Suppressor macrophage treated with lipopolysaccharide for 1 hour (primary cell): ENCODE results near the gene CLCF1.

Source experiments
- DNase-seq, 3 donors: peaks; one replicate each; pipeline ENCODE4 v3.0.0-alpha.2; 2020 to 2022

Gene CLCF1

DNA sequence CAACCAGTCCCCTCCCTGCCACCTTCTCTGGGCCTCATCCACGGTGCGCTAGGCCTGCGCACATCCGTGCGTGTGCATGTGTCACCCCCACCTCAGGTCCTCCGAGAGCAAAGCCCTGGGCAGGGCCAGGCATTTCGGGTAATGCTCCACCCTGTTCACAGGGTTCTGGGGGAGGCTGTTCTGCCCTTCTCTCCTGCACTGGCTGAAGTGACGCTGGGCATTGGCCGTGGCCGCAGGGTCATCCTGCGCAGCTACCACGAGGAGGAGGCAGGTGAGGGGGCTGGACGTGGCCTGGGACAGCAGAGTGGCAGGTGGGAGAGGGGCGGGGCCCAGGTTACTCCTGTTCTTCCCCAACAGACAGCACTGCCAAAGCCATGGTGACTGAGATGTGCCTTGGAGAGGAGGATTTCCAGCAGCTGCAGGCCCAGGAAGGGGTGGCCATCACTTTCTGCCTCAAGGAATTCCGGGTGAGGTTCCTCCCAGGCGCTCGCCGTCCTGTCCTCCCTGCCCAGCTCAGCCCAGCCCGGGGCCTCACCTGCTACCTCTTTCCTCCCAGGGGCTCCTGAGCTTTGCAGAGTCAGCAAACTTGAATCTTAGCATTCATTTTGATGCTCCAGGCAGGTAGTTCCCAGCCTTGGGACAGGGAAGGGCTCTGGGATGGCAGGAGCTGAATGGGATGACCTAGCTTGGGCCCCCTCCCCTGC, 22.3 kb upstream of the CLCF1 start:
- no peak for DNase-seq

DNA sequence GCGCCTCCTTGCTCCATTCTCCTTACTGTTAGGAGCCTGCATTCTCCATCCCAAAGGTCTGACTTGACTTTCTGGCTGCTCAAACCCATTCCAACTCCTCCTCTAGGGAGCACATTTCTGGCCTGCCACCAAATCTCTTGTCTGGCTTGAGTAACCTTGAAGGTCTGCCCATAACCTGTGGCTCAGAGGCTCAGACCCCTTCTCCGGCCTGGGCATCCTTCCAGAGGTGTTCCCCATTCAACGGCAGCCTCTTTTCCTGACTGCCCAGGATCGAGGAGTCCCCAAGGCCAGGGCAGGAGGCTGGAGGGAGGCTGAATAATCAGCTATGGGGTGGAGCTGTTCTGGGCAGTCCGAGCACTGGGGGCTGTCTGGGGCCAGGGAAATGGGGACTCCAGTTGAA, 20.6 kb upstream of the CLCF1 start:
- no peak for DNase-seq

DNA sequence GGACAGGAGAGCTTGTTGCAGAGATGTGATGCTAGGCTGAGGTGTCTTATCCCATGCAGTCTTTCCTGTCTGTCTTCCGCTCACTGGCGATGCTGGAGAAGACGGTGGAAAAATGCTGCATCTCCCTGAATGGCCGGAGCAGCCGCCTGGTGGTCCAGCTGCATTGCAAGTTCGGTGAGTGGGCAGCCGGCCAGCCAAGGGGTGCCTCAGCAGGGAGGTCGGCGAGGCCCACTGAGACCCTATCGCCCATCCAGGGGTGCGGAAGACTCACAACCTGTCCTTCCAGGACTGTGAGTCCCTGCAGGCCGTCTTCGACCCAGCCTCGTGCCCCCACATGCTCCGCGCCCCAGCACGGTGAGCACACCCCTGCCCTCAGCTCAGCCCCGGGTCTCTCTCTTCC, 20.0 kb upstream of the CLCF1 start:
- no peak for DNase-seq

DNA sequence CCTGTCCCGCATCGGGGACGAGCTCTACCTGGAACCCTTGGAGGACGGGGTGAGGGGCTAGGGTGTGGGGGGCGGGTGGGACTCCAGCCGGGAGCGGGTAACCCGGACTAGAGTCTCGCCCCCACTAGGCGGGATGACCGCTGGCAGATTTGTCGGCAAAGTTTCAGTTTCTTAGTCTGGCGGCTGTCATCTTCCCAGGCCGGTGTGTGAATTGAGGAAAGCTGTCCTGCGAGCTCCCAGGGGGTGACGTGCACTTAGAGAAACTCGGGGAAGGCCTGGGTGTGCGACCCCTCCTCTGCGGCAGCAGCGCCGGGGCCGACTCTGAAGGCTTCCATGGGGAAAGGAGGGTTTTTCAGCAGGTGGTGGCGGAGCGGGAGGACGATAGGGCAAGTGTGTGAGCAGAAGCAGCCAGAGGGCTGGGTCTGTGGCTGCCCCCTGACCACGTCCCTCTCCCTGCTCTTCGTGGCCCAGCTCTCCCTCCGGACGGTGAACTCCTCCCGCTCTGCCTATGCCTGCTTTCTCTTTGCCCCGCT, 18.9 kb upstream of the CLCF1 start:
- peak; percentile 46 to 63 (median 60) for DNase-seq

DNA sequence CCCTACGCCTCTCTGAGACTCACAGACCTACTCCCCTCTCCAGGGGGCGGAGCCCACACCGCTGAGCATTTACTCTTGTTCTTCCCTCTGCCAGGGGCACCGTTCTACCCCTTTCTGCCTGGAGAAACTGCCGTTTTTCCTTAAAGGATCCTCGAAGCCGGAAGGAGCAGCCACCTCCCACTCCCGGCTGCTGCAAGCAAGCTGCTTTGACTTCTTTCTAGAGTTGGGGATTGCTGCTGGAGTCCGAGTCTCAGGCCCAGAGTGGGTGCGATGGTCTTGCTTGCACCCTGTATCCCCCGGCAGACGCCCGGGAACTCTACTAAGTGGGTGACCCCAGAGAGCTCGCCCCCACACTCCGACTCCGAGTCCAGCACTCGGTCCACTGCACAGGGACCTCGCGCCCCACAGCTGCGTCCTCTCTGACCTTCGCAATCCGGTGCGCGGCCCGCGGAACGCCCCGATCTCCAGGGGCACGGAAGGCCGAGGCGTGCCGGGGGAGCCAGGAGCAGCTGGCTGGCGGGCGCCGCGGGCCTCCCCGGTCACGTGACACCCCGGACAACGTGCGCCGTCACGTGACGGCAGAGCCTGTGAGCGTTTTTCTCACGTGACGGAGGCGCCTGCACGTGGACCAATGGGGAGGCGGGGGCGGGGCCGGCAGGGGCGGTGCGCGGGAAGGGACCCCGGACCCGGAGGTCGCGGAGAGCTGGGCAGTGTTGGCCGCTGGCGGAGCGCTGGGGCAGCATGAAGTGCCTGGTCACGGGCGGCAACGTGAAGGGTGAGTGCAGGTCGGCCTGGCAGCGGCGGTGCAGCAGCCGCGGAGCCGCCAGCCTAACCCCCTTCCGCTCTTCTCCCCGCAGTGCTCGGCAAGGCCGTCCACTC, 18.1 kb upstream of the CLCF1 start, which contains the start of gene RAD9A:
RAD9A (plus strand) TSS at position 683 of the 879 bp plus-strand sequence; CDS start at position 742, 59 bp downstream.
- peak; percentile 94 to 97 (median 97) for DNase-seq

DNA sequence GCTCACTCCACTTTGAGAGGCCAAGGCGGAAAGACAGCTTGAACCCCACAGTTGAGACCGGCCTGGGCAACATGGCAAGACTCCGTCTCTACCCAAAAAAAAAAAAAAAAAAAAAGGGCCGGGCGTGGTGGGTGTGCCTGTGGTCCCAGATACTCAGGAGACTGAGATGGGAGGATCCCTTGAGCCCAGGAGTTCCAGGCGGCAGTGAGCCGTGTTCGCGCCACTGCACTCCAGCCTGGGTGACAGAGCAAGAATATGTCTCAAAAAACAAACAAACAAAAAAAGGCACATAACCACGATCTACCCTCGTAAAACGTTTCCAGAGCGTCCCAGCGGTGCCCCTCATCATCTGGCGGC, 17.5 kb upstream of the CLCF1 start:
- DNase-seq, result no peak

DNA sequence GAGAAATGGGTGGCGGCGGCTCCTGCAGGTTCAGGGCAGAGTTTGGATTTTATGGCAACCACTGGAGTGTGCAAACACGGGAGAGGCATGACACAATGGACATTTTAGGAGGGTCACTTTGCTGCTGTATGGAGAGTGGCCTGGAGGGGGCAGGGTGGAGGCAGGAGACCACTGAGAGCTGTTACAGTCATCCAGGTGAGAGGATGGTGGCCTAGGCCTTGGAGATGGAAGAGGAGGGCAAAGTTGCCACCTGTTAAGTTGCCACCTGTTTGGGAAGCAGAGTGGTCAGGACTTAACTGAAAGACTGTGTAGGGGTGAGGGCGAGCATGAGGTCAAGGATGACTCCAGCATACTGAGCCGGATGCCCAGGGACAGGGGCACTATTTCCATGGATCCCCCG, 16.1 kb upstream of the CLCF1 start:
- DNase-seq, result peak; percentile 40 to 58 (median 45)

DNA sequence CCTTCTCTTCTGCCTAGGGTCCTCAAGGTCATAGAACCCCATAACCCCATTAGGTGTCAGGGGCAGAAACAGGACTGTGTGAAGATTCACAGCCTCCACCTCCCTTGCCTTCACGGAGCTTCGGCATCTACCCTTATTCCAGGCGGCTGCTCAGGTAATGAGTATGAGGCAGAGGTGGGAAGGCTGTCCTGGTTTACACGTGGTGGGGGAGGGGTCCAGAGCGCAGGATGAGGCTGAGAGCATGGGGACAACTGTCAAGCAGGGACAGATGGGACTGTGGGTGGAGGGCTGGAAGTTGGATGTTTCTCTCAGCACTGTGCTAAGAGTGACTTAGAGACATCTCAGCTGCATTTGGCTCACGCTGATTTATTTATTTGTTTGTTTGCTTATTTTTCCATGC, 14.1 kb upstream of the CLCF1 start:
- no peak for DNase-seq

DNA sequence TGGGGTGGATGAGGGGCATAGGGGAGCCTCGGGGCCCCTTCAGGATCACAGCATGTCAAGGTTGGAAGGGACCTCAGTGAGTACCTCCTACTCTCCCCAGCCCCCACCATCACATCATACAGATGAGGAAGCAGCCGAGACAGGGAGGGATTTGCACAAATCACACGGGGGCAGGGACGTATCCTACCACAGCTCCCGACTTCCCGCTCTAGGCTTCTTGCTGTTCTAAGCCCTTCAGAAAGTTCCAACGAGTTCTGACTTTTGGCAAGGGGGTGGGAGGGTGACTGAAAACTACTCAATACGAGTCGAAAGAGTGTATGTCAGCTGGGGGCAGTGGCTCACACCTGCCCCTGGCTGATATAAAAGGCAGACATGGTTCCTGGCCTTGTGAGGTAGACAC, 13.7 kb upstream of the CLCF1 start:
- peak; percentile 57 to 74 (median 62) for DNase-seq

DNA sequence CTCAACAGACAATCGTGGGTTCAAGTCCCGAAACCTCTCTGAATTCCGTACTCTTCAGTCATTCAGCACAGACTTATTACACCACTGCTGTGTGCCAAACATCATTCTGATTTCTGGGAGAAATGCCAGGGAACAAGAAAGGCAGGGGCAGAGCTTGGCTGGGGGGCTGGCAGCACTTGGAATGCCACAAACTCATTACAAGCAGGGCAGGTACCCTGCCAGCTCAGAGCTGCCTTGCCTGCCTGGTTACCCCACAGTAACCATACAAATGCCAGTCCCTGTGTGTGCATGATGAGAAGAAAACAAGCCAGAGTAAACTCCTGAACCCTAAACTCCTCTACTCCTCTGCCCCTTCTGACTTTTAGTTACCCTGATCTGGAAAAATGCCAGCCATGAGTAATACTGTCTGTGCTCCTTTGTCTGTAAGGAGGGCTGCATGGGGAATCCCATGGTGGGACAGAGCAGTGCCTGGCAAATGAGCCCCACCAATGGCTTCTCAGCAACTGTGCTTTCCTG, 11.5 kb upstream of the CLCF1 start:
- peak; percentile 50 to 67 (median 51) for DNase-seq

DNA sequence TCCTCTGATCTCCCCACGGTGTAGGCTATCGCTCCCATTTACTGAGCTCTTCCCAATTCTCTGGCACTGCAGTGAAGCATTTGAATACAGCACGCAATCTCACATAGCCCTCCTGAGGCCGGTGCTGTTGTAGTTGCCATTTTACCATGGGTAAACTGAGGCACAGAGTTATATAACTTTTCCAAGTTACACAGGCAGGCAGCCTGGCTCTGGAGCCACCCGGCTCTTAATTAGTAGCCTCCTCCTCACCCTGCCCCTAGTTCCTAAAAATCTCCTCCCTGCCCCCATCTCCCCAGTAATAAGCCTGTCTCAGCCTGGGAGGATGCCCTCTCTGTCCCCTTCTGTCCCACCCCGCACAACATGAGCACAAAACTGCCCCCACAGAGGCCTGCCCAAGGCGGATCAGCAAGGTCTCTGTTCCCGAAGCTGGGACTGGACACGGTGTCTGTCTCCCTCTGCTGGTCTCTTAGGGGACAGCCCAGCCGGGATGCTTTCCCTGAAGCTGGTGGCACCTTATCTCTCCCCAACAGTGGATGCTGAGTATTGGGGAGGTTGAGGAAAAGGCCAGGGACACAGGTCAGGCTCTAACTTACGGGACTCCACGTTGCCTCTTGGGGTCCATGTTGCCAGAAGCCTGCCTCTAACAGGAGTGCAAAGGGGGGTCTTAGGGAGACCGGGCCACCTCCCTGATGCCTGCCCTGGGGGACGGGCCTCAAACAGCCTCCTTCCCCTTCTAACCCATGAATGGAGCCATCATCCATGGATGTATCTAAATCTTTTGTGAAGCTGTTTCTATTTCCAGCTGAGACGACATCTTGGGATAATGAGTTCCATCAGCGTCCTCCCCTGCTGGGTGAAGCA, 9.1 kb upstream of the CLCF1 start:
- peak; percentile 86 to 90 (median 90) for DNase-seq

DNA sequence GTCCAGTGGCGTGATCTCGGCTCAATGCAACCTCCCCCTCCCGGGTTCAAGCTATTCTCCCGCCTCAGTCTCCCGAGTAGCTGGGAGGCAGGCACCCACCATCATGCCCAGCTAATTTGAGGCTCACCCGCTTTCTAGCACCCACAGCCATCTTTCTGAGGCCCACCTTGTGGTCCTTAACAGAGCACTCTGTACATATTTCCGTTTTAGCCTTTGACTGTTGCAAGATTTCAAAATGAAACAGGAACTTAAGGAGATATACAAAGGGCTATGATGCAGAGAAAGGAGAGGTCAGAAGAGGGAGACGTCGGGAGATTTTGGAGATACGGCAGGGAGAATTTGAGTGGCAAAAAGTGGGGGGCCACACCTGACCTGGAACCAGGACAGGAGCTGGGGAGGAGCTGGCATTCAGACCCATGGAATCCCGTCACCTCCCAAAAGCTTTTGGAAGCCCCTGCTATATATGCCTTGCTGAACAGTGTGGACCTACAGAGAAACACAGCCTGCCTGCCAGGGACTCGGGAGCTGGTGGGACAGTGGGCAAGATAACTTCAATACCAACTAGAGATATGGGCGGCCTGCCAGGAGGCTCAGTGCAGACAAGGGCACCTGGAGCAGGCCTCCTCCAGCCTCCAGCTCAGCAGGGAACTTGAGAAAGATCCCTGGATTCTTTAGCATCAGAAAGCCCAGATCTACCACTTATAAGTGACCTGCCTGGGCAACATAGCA, 8.0 kb upstream of the CLCF1 start:
- DNase-seq, result peak; percentile 57 to 85 (median 84)

DNA sequence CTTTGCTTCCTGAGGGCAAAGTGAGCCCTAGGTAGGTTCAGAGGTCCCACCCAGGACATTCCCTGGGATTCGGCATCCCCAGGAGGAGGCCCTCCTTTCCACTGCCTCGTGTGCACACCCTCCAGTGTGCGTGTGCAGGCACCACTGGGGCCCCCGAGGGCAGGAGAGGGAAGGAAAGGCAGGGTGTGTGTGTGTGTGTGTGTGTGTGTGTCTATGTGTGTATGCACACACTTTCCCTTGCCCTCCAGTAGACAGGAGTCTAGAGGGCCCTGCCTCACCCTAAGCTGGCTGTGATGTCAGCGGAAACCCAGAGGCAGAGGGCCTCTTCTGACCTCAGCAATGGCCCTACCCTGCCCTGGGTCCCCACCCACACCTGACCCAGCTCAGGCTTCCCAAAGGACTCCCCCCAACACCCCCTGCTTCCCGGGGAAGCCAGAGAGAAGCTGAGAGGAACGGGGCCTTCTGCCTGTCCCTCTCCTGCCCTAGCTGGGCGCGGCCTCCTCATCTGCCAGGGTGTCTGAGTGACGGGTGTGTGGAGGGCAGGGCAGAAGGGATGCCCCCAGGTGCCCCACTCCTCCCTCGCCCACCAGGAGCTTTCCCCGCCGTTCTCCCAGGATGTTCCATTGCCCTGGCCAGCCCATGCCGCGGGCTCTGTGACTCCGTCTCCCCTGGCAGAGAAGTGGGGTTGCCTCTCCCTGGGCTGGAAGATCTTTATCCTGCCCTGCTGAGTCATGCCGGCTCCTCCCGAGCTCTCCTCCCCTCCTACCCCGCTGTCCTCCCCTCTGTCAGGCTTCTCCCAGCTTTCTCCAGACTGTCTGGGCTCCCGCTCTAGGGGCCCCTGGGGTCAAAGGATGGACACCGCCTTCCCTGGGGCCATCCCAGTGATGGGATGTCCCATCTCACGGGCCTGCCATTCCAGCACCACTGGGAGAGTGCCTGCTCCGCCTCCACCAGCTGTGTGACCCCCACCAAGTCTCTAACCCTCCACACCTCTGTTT, 6.0 kb upstream of the CLCF1 start:
- peak; percentile 65 to 83 (median 71) for DNase-seq

DNA sequence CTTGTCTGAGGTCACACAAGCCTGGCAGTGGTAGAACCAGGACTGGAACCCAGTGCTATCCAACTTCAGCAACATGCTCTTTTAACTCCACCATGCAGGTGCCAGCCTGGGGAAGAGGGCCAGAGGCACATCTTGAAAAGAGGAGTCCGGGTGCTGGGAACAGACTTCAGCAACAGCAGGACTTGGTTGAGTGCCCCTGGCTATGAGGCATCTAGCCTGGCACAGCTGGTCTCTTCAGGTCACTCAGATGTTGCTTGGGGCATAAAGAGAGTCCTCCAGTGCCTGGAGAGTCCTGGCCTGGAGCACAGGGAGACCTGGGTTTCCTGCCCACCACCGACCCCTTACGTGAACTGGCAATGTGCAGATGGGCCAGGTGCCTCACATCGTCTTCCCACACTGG, 5.1 kb upstream of the CLCF1 start:
- DNase-seq, result no peak

DNA sequence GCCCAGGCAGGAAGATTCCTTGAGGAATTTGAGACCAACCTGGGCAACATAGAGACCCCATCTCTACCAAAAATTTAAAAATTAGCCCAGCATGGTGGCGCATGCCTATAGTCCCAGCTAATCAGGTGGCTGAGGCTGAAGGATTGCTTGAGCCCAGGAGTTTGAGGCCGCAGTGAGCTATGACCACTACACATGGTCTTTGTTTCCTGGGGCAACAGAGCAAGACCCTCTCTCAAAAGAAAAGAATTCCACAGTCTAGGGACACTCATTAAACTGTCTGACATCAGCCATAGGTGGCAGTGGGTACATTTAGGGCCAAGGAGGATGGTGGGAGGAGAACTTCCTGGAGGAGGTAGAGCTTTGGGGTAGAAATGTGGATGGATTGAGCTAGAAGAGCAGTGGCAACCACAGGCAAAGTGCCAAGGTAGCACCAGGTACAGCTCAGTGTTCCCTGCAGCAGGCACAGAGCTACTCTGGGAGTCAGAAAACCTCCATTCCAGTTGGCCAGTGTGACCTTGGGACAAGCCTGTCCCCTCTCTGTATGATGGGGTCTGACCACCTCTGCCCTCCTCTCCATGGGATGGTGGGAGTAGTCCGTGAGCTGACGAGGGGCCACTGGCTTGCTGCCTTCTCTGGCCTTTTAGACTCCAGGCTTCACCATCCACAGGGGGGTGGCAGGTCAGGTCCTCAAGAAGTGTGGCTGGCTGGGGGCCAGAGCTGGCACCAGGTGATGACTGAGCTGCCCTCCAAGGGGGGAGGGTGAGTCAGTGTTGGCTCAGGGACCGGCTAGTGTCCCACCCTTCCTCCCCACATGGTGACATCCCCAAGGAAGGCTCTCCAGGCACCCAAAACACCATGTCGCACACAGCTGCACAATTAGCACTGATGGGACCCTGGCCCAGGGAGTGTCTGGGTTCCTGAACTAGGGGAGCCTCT, 3.7 kb upstream of the CLCF1 start:
- no peak for DNase-seq

DNA sequence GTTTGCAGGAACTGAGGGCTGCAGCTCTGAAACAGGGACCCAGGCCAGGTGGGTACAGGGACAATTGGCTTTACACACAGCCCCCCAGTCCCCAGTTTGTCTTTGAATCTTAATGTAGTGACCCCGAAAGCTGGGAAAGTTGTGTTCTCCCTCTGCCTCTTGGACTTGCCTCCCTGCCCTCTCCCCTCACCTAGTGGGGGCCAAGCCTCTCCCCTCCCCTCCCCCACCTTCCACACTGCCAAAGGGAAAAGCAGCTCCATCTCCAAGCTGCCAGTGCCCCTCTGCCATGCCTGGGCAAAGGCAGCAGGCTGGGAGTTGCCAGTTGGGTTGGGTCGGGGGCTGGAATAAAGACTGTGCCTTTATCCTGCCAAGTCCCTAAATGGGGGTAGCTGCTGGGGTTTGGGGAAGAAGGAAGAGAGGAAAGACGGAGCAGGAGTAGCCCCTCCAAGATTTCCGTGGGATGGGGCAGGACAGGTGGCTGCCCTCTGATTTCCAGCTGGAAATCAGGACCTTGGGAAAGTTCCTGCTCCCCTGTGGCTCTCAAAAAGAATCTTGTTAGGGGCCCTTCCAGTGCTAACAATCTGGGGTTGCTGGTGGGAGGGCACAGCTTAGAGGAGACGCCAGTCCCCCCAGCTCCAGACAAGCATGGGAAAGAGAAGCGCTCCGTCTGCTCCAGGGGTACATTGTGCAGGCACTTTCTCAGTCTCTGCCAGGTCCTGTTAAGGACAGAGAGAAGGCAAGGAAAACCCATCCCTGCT, 2.8 kb upstream of the CLCF1 start:
- no peak for DNase-seq

DNA sequence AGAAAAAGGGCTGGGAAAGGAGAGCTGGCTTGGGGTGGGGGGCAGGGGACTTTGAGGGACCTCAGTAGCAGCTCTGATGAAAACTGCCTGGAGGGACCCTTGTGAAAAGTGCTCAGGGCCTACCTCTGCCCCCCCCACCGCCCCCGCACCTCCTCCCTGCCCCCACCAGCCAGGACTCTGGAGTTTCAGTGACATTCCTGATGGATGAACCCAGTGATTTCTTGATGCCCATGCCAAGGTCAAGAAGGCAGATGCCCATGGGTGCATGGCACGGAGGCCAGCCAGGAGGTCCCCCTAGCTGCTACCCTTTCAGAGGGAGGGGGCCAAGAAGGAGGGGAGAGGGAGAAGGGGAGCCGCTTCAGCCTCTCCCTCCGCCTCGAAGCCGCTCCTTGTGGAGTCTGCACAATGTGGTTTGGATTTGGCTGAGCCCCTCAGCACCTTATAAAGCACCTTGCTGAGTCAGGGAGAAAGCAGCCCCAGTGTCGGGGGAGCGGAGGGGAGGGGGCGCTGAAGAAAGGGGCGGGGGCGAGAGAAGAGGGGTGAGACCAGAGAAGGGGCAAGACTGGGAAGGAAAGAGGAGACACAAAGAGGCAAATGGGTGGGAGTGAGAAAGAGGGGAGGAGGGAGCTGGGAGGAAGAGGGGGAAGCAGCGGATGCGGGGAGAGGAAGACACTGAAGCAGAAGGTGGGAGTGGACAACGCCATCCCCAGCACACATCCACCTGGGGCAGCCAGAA, 2.1 kb upstream of the CLCF1 start:
- DNase-seq, result no peak
